CD4-positive, alpha-beta T cell treated with Interleukin-2 at 100 ng/mL for 4 hours (primary cell): ENCODE measurements around the gene KLF3.

ENCODE experiments used
- DNase-seq: peaks from one replicate; pipeline ENCODE4 v3.0.0-alpha.2; 2020; ENCODE audit warnings: low spot score

Gene KLF3

GRCh38 chr4:38656111-38656510 lies 7.9 kb upstream of the KLF3 start:
- no peak for DNase-seq

DNA sequence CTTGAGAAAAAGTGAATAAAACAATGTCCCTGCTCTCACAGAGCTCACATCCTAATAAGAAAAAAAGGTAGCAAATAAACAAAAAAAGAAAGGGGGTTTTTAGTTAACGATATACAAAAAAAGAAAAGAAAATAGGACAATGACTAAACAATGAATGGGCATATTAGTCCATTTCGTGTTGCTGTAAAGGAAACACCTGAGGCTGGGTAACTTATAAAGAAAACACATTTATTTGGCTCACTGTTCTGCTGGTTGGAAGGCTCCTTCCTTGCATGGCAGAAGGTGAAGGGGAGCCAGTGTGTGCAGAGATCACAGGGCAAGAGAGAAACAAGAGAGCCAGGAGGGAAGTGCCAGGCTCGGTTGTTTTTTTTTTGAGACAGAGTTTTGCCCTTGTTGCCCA lies 4.7 kb upstream of the KLF3 start:
- DNase-seq = no peak

- no peak for DNase-seq
Measured at GRCh38 chr4:38660838-38661237, 3.2 kb upstream of the KLF3 start.

- DNase-seq = no peak
Measured at GRCh38 chr4:38661371-38661770, 2.6 kb upstream of the KLF3 start.

GRCh38 chr4:38662522-38663089 lies 1.4 kb upstream of the KLF3 start:
- no peak for DNase-seq

DNA sequence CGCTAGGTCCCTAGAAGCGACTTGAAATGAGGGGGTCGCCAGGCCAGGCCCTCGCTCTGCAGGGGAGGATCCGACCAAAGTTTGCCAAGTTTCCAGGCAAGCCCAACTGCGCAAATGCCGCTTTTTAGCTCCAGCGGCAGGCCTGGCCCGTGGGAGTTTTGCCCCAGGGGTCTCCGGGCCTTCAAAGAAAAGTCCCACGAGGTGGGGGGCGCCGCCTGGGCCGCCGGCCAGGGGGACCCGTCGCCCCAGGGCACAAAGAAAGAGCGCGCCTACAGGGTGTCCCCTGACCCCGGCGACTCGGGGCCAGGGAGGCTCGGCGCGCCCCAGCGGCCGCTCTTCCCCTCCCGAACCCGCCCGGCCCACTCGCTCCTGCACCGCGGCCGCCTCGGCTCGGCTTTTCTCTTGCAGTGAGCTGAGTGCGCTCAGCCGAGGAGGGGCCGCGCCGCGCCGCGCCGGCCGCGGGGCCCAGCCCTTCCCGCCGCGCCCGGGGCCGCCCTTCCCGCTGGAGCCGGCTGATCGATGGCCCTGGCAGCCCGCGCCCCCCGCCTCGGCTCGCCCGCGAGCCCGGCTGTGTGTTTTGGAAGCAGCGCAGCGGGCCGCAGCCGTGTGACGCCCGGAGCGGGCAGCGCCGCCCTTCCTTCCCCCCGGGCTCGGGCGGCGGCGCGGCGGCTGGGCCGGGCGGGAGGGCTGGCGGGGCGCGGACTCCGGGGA lies 754 bp upstream of the KLF3 start:
- no peak for DNase-seq

GRCh38 chr4:38664706-38665401 lies 855 bp downstream of the KLF3 start:
- peak; percentile 40 for DNase-seq

DNA sequence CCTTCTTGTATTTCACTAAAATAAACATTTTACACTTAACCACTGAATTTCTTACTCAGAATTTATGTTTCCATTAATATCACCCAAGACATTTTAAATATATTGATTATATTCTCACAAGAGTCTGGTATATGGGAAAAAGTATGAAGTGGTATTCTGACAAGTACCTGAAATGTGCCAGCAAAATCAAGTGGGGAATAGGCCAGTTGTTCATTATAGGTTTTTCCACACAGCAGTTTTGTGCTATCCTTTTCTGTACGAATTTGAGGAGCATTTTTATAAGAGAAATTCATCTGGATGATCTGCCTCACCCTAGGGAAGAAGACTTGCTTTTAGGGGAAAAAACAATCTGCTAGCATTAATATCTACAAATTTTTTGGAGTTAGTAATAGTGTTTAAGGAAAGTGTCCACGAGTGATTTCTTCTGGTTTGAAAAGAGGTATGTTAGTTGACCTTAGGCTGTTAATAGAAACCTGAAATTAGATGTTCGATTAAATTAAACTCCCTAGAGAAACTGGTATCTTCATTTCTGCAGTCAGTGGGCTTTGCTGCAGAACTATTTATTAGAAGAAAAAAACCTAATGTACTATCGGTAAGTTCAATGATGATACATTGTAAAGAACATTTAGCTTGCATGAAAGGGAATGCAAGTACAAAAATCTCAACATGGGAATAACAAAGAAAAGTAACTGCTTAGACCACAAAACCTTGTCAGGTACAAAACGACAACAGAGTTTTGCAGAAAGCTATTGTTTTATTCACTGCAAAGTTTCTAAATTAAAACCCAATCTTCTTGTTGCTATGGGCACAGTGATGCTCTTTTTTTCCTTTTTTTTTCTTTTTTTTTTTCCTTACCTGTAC lies 1.8 kb downstream of the KLF3 start:
- no peak for DNase-seq

DNA sequence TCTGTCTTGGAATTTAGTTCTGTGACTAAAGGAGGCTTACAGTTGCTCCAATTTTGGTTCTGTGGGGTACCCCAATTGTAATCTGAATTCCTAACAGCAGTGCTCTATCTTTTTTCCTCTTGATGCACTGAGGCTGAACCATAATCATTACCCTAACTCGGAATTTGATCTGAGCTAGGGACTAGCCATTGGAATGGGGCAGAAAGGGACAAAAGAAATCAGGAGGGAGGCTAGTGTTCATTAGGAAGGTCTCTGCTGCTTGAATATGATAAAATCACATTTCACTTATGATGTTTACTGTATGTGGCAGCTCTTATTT lies 2.7 kb downstream of the KLF3 start:
- DNase-seq = no peak

GRCh38 chr4:38667085-38667893 lies 3.3 kb downstream of the KLF3 start:
- DNase-seq = peak; percentile 67

- DNase-seq = no peak
Measured at GRCh38 chr4:38668203-38668971, 4.4 kb downstream of the KLF3 start.

- DNase-seq = no peak
Measured at GRCh38 chr4:38669208-38669607, 5.2 kb downstream of the KLF3 start.

DNA sequence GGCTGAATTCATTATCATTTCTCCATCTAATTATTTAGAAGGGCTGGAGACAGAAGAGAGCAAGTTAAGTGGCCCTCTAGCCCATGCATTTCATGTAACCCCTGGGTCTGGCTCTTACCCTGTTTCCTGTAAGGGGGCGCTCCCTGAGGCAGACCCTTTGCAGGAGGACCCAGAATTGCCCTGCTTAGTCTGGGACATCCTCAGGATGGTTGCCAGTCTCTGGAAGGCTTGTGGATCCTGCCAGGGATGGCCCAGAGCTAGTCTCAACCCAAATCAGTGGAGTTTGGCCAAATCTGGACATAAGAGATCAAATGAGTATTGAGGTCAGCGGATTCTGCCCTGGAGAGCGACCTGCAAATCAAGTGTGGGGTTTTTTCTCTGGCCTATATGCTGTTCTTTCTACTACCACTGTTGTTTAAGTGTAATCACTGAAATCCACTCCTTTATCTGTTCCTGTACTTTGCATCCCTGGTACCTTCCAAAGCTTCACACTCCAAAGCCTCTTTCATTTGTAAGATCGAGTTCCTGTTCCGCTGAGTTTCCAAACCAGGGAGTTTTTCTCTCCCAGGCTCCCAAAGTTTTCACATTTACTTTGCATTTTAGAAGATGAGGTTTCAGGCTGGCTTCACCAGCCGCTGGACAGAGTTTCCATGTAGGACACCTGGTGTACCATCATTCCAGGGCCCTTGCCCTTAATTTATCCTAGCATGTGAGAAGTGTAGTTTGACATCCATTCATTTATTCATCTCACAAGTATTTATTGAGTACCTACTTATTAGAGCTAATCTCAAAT lies 6.3 kb downstream of the KLF3 start:
- DNase-seq = no peak

- no peak for DNase-seq
Measured at GRCh38 chr4:38670939-38671591, 7.1 kb downstream of the KLF3 start.

- no peak for DNase-seq
Measured at GRCh38 chr4:38671592-38671940, 7.6 kb downstream of the KLF3 start.

- DNase-seq = no peak
Measured at GRCh38 chr4:38672074-38672396, 8.0 kb downstream of the KLF3 start.

- no peak for DNase-seq
Measured at GRCh38 chr4:38672397-38673129, 8.6 kb downstream of the KLF3 start.

GRCh38 chr4:38673130-38673978 lies 9.4 kb downstream of the KLF3 start:
- no peak for DNase-seq
